8988T (cell line): ENCODE data around the gene MRPL4.
"Not testable (repeated sequence)": the region's sequence is repeated elsewhere in the genome, so short reads cannot be mapped to it uniquely, and the experiment has no call there.

ENCODE experiments used
- DNase-seq: peaks from one replicate; pipeline ENCODE4 v3.0.0; 2011

MRPL4 gene

DNA sequence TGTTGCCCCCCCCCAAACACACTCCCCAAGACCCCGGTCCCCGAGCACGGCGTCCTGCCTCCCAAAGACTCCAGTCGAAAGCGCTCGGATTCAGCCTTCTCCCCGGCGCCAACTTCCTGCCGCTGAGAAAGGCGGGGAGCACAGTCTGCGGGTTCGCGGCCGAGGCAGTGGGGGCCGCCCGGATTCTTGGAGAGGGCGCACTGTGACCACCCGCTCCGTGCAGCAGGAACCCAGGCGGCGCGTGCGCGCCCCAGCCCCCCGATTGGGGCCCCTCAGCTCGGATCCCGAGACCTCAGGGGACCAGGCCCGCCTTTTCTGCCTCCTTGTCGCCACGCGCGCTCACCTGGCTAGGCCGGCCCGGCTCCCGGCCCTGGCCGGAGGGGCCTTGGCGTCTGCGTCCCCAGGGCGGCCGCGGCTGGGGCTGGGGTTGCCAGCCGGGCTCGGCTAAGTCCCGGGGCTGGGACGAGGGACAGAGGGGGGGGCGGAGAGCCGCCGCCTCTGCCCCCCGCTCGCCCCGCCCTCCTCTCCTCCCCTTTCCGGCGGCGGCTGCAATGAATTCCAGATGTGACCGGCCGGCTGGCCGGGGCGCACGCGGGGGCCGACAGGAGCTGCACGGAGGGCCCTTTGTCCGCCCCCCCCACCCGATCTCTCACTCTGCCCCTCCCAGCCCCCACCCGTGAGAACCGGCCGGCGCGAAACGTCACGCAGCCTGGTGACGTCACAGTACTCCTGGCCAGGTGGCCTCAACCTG lies 21.0 kb upstream of the MRPL4 start, which contains the start of gene S1PR2:
Gene S1PR2, minus strand, starts transcription at position 471 of the 751 bp plus-strand sequence. CDS start 6,426 bp downstream, outside the sequence.
- DNase-seq: peak; percentile 69

DNA sequence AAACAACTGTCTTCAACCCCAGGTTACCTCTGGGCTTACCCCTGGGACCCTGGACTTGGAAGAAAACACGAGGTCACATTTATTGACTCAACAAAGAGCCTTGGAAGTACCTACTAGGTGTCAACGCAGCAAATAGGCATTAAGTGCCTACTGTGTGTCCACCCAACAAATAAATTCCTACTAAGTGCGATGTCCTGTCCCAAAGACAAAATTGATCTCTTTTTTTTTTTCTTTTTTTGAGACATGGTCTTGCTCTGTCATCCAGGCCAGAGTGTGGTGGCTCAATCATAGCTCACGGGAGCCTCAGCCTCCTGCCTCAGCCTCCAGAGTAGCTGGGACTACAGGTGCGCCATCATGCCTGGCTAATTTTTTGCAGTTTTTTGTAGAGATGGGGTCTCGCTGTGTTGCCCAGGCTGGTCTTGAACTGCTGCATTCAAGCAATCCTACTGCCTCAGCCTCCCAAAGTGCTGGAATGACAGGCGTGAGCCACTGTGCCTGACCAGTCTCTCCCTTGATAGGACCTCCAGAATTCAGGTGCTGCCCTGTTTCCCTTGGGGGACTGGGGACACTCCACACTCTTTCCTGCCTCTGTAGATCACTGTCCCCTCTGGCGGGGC lies 20.3 kb upstream of the MRPL4 start:
- DNase-seq: no peak

DNA sequence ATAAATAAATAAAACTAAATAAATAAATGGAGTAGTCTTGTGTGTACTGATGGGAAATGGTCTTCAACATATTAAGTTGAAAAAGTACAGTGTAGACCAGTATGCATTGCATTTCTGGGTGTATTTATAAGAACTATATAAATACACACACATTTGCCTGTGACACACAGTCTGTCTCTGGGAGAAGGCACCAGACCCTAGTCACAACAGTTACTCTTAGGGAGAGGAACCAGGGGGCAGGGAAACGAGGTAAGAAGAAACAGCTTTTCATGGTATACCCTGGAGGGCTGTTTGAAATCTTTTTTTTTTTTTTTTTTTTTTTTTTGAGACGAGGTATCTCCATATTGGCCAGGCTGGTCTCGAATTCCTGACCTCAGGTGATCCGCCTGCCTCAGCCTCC lies 18.1 kb upstream of the MRPL4 start:
- DNase-seq: no peak

DNA sequence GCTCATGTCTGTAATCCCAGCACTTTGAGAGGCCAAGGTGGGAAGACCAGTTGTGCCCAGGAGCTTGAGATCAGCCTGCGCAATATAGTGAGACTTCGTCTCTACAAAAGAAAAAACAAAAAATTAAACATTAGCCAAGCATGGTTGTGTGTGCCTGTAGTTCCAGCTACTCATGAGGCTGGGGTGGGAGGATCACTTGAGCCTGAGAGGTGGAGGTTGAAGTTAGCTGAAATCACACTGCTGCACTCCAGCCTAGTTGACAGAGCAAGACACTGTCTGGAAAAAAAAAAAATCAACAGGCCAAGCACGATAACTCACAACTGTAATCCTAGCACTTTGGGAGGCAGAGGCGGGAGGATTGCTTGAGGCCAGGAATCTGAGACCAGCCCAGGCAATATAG lies 17.0 kb upstream of the MRPL4 start:
- no peak for DNase-seq

DNA sequence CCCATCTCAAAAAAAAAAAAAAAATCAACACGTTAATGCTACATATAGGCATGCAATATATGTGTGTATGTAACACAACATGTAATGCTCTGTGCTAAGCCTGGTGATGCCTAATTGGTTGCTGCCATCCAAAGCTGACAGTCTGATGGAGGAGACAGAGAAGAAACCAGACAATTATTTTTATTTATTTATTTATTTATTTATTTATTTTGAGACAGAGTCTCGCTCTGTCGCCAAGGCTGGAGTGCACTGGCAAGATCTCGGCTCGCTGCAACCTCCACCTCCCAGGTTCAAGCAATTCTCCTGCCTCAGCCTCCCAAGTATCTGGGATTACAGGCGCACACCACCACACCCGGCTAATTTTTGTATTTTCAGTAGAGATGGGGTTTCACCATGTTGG lies 16.6 kb upstream of the MRPL4 start:
- not testable (repeated sequence) for DNase-seq

DNA sequence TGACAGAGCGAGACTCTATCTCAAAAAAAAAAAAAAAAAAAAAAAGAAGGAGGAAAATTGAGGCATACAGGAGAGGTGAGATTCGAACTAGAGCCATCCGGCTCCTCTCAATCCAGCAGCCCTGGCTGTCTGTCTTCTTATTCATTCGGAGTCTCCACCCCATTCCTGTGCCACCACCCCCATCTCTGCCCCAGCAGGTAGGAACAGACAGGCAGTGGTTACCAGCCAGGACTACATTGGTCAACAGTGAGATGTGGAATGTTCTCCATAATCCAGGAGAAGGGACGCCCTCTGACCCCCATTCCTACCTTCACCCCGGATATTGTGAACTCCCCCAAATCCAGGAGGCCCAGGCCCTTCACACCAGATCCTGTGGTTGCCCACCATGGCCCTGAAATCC lies 14.3 kb upstream of the MRPL4 start:
- DNase-seq: no peak

DNA sequence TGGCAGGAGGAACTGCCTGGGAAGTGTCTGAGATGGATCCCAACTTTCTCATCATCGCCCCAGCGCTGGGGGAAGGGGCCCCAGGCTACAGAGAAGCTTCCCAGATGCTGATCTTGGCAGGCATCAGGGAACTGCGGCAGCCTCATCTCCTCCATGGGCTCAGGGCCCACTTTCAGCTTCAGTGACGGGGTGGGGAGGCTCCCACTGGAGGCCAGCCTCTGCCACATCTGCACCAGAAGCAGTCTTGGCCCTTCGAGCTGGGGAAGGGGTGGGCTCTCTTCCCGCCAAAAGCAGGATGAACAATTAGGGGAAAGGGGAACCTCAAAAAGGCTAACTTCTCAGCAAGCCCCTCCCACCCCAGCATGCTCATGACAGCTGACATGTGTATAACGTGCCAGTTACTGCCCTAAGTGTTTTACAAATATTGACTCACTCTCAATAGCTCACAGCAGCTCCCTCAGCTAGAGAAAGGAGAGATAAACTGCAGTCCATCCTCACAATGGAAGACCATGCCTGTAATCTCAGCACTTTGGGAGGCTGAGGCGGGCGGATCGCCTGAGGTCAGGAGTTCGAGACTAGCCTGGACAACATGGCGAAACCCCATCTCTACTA lies 13.7 kb upstream of the MRPL4 start:
- no peak for DNase-seq

DNA sequence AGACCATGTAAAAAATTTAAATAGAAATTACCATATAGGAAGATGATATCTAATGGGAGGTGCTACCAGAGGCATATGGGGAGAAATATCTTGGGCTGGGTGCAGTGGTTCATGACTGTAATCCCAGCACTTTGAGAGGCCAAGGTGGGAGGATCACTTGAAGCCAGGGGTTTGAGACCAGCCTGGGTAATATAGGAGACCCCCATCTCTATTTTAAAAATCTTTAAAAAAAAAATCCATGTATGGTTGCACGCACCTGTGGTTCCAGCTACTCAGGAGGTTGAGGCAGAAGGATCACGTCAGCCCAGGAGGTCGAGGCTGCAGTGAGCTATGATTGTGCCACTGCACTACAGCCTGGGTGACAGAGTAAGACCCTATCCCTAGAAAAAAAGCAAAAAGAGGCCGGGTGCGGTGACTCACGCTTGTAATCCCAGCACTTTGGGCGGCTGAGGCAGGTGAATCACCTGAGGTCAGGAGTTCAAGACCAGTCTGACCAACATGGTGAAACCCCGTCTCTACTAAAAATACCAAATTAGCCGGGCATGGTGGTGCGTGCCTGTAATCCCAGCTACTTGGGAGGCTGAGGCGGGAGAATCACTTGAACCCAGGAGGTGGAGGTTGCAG lies 10.1 kb upstream of the MRPL4 start:
- DNase-seq: not testable (repeated sequence)

DNA sequence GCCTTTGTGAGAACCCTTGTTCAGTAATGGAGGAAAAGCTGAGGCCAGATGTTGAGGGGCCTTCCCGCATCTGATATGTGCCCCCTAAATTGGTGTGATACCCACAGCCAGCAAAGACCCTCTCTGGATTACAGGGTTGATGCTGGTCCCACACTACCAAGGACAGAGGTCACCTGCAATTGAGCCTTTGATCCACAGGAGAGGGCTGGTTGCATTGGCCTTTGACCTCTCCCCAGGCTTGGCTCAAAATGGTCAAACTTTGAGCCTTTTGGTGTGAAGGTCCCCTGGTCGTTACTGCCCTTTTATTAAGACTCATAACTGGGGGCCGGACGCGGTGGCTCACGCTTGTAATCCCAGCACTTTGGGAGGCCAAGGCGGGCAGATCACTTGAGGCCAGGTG lies 8.4 kb upstream of the MRPL4 start:
- no peak for DNase-seq

DNA sequence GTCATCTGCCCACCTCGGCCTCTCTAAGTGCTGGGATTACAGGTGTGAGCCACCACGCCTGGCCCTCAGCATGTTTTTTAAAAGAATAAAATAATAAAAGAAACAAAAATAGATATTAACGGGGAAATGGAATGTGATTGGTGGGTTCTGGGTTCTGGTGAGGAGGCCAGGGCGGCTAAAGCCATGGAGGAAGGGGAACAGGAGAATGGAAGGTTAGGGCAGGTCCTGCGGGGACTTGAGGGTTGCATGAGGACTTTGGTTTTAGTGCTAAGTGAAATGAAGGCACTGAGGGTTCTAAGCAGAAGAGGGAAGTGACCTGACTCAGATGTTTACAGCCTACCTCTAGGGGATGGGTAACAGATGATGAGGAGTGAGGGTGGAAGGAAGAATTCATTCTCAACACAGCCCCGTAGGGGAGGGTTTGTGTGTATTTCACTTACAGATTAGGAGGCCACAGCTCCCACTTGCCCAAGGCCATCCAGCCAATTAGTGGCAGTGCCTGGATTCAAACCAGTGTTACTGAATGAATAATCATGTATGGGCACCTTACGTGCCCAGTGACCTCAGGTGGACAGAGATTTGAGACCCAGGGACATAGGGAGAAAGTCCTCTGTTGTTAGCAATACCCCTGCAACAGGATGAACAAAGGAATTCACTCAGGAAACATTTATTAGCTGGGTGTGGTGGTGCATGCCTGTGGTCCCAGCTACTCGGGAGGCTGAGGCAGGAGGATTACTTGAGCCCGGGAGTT lies 6.7 kb upstream of the MRPL4 start:
- no peak for DNase-seq

DNA sequence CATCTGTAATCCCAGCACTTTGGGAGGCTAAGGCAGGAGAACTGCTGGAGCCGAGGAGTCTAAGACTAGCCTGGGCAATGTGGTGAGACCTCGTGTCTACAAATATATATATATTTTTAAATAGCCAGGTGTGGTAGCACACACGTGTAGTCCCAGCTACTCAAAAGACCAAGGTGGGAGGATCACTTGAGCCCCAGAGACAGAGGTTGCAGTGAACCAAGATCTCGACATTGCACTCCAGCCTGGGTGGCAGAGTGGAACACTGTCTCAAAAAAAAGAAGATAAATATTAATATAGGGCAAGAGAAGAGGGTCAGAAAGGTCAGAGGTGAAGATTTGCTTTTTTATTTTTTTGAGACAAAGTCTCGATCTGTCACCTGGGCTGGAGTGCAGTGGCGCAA lies 5.5 kb upstream of the MRPL4 start:
- DNase-seq: no peak

DNA sequence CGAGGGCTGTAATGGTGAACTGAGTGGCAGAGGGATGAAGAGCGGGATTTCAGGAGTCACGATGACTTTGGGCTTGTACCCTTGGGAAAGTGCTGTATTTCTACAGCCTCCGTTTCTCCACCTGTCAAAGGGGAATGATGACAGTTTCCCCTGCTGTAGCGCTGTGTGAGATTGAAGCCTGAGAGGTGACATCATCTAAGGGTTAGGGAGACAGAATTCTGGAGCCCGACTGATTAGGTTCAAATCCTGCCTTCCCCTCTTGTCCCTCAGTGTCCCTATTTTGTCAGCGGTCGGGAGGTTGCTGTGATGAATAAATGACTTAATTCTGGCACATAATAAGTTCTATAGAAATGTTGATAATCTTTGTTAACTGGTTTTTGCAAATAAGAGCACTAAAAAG lies 693 bp downstream of the MRPL4 start:
- no peak for DNase-seq

DNA sequence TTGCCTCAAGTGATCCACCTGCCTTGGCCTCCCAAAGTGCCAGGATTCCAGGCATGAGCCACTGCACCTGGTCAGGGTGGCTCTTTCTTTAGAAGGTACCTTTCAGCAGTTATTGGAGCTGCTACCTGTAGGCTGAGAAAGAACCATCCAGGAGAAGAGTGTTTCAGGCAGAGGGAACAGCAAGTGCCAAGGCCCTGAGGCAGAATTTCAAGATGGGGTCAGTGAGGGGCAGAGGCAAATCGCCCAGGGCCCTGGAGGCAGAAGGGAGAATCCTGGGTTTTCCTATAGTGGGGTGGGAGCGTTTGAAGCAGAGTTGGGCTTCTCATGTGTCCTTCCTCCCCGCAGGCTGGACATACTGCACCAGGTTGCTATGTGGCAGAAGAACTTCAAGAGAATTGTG lies 2.2 kb downstream of the MRPL4 start:
- DNase-seq: no peak

DNA sequence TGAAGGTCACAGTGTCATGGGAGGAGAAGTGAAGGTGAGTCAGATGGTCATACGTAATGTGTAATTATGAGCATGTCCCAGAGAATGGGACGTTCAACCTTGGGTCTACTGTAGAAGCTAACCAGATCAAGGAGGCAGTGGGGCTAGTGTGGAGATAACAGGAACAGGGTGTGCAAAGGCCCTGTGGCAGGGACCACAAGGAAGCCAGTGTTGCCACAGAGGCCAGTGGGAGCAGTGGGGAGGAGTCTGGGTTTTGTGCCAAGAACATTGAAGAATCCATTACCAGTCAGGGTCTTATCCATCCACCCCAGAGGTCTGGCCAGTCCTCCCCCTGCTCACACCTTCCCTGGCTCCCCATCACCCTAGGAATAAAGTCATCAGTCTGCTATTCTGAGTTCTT lies 3.3 kb downstream of the MRPL4 start:
- DNase-seq: no peak

DNA sequence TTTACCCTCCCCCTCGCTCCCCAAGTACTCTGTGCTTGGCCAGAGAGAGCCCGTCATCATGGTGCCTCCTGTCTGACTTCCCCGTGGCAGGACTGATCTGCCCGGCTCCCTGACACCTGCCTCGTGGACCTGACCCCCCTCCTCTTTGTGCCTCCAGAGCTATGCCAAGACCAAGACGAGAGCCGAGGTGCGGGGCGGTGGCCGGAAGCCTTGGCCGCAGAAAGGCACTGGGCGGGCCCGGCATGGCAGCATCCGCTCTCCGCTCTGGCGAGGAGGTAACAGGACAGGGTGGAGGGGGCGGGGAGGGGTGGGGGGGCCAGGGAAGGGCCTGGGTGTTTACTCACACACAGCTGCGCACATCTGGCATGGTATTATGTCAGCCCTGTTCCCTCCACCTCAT lies 4.5 kb downstream of the MRPL4 start:
- DNase-seq: no peak

DNA sequence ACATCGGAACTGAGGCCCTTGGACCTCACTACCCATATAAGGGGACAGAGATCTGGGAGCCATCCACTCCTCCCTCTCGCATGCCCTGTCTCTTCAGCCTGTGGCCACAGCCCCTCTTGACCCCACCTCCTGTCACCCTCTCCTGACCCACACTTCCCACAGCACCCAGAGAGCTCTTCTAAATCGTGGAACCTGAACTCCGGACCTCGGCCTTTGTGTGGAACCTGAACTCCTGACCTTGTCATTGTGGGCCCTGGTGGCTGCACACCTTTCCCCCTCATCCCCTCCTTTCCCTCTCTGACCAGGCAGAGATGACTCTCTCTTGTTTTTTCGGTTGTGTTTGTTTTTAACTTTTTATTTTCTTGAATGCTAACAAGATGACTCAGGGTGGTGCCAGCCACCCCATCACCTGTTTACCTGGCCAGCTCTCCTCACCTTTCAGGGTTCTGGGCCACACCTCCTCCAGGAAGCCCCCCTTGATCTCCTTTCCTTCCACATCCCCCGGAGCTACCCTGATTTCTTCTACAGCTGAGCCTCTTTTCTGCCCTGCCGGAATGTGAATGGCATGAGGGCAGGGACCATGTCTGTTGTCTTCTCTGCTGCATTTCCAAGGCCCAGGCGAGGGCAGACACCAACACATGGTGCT lies 5.1 kb downstream of the MRPL4 start:
- DNase-seq: no peak

DNA sequence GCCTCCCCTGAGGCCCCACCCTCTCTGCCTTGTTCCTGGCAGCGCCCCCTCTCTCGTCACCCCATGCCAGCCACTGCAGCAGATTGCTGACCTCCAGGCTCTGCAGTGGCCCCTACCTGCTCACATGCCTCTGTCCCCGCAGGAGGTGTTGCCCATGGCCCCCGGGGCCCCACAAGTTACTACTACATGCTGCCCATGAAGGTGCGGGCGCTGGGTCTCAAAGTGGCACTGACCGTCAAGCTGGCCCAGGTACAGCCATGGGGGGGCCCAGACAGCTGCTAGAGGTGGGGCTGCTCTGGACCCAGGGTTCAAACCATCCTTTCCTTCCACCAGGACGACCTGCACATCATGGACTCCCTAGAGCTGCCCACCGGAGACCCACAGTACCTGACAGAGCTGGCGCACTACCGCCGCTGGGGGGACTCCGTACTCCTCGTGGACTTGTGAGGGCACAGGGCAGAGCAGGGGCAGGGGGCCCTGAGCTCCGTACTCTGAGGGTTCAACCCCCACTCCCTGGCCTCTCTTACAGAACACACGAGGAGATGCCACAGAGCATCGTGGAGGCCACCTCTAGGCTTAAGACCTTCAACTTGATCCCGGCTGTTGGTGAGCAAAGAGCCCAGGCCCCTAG lies 6.2 kb downstream of the MRPL4 start:
- no peak for DNase-seq

DNA sequence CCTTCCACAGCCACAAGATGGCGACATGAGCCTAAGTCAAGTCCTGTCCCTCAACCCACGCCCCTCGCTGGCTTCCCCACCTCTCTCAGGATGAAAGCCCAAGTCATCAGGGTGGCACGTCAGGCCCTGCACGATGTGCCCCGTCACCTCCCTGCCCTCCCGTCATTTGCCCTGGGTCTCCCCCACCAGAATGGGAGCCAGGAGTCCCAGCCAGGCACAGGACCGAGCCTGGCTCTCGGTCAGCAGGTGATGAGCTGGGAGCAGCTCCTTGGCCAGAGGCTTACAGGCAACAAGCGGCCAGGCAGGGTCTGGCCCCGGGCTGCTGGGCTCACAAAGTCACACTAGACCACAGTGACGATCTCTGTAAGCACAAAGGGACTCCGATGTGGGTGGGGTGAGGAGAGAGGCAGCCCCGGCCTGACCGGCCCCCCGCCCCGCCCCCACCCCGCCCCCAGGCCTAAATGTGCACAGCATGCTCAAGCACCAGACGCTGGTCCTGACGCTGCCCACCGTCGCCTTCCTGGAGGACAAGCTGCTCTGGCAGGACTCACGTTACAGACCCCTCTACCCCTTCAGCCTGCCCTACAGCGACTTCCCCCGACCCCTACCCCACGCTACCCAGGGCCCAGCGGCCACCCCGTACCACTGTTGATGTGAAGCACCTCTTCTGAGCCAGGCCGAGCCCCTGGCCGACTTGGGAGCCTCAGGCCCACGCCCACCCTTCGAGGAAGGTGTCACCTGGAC lies 7.3 kb downstream of the MRPL4 start:
- no peak for DNase-seq

DNA sequence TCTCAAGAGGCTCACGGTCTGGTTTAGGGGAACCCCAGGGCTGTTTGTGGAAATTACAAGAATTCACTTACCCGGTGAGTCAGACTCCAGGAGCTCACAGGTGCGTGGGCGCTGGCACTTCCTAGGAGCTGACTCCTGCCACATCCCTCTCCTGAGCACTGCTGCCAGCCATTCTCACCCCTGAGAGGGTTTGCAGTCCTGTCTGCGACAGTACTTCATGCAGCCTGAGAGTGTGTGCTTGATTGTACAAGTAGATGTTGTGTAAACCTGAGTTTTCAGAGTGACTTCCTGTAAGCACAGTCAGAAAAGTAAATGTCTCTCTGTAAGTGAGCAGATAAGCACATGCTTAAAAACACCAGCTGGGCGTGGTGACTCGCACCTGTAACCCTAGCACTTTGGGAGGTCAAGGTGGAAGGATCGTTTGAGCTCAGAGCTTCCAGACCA lies 8.1 kb downstream of the MRPL4 start:
- no peak for DNase-seq

DNA sequence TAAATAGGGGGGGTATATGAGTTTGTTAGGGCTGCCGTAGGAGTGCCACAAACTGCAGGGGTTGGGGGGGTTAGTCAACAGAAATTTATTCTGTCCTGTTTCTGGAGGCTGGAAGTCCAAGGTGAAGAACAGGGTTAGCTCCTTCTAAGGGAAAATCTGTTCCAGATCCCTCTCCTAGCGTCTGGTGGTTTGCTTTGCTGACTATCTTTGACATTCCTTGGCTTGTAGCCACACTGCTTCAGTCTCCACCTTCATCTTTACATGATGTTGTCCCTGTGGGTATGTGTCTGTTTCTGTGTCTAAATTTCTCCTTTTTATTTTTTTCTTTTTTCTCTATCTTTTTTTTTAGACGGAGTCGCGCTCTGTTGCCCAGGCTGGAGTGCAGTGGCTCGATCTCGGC lies 10.8 kb downstream of the MRPL4 start:
- DNase-seq: no peak

DNA sequence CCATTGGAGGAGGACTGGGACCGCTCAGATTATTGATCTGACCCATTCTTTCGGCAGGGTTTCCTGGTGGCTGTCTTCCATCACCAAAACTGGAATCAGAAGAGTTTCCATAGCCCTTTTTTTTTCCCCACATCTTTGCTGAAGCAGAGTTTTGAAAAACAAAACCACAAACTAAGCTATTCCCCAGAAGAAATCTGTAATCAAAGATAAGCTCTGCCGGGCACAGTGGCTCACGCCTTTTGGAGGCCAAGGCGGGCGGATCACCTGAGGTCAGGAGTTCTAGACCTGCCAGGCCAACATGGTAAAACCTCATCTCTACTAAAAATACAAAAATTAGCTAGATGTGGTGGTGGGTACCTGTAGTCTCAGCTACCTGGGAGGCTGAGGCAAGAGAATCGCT lies 14.7 kb downstream of the MRPL4 start:
- DNase-seq: no peak
